HepG2 (cell line): ENCODE results near the gene RBCK1. TPM values are rescaled to one million over a fixed set of nuclear protein-coding genes. Genes with fewer than 3 reads are reported as not detected.

Experiments
- BRD4 ChIP-seq: sonication (generic); formaldehyde crosslinking; IDR thresholded peaks from 2 replicates; pipeline ENCODE4 v1.4.0; 2020; ENCODE audit warnings: missing genetic modification reagents
- DPF2 ChIP-seq: sonication (generic); formaldehyde crosslinking; IDR thresholded peaks from 2 replicates; pipeline ENCODE4 v1.4.0; 2020; ENCODE audit warnings: mild to moderate bottlenecking, low read depth, missing genetic modification reagents, borderline replicate concordance
- ELF4 ChIP-seq: sonication (generic); formaldehyde crosslinking; IDR thresholded peaks from 2 replicates; pipeline ENCODE4 v1.5.0; 2020; ENCODE audit warnings: missing genetic modification reagents, mild to moderate bottlenecking, moderate library complexity, borderline replicate concordance
- HINFP ChIP-seq: sonication (generic); formaldehyde crosslinking; IDR thresholded peaks from 2 replicates; pipeline ENCODE4 v1.4.0; 2020; ENCODE audit warnings: low read depth, mild to moderate bottlenecking, missing genetic modification reagents
- HOXA3 ChIP-seq: sonication (generic); formaldehyde crosslinking; IDR thresholded peaks from 2 replicates; pipeline ENCODE4 v1.5.0; 2020; ENCODE audit warnings: missing genetic modification reagents
- MED1 ChIP-seq: sonication (generic); formaldehyde crosslinking; IDR thresholded peaks from 2 replicates; pipeline ENCODE4 v1.4.0; 2020; ENCODE audit warnings: missing genetic modification reagents
- MYNN ChIP-seq: sonication (generic); formaldehyde crosslinking; IDR thresholded peaks from 2 replicates; pipeline ENCODE4 v1.4.0; 2020; ENCODE audit warnings: mild to moderate bottlenecking, low read depth, missing genetic modification reagents
- NR2F6 ChIP-seq, 2 experiments: IDR thresholded peaks; 2 replicates each; pipeline ENCODE4 v1.6.1; 2016; ENCODE audit warnings: antibody characterized with exemption in 1 of 2, mild to moderate bottlenecking in 1 of 2
- UBTF ChIP-seq: sonication (generic); formaldehyde crosslinking; IDR thresholded peaks from 2 replicates; pipeline ENCODE4 v1.4.0; 2020; ENCODE audit warnings: mild to moderate bottlenecking, missing genetic modification reagents
- ZBTB38 ChIP-seq: sonication (generic); formaldehyde crosslinking; IDR thresholded peaks from 2 replicates; pipeline ENCODE4 v1.5.1; 2020; ENCODE audit warnings: mild to moderate bottlenecking, missing genetic modification reagents
- ZBTB4 ChIP-seq: sonication (generic); formaldehyde crosslinking; IDR thresholded peaks from 2 replicates; pipeline ENCODE4 v1.4.0; 2020; ENCODE audit warnings: missing genetic modification reagents, mild to moderate bottlenecking, borderline replicate concordance
- ZFX ChIP-seq: sonication (generic); formaldehyde crosslinking; IDR thresholded peaks from 2 replicates; pipeline ENCODE4 v1.4.0; 2020; ENCODE audit warnings: mild to moderate bottlenecking, low read depth, missing genetic modification reagents, moderate library complexity
- ZMYM3 ChIP-seq: sonication (generic); formaldehyde crosslinking; IDR thresholded peaks from 2 replicates; pipeline ENCODE4 v1.5.1; 2020; ENCODE audit warnings: mild to moderate bottlenecking, missing genetic modification reagents
- ZNF34 ChIP-seq: sonication (generic); formaldehyde crosslinking; IDR thresholded peaks from 2 replicates; pipeline ENCODE4 v1.4.0; 2020; ENCODE audit warnings: mild to moderate bottlenecking, missing genetic modification reagents, borderline replicate concordance
- ZNF430 ChIP-seq: sonication (generic); formaldehyde crosslinking; IDR thresholded peaks from 2 replicates; pipeline ENCODE4 v1.9.0; 2021; ENCODE audit warnings: mild to moderate bottlenecking, missing genetic modification reagents
- ZNF496 ChIP-seq: sonication (generic); formaldehyde crosslinking; IDR thresholded peaks from 2 replicates; pipeline ENCODE4 v1.8.1; 2023; ENCODE audit warnings: mild to moderate bottlenecking, moderate library complexity, missing genetic modification reagents; ENCODE audit not compliant: insufficient replicate concordance
- ZNF605 ChIP-seq: sonication (generic); formaldehyde crosslinking; IDR thresholded peaks from 2 replicates; pipeline ENCODE4 v1.8.0; 2022; ENCODE audit warnings: mild to moderate bottlenecking, missing genetic modification reagents
- ZSCAN21 ChIP-seq: sonication (generic); formaldehyde crosslinking; IDR thresholded peaks from 2 replicates; pipeline ENCODE4 v1.8.0; 2022; ENCODE audit warnings: mild to moderate bottlenecking, missing genetic modification reagents, moderate library complexity, borderline replicate concordance
- polyA plus RNA-seq, 8 experiments: library from polyadenylated mRNA; depleted of rRNA in 3 of 8; stranded (reverse) in 7 of 8; unstranded in 1 of 8; fragments of >200 nt; fragmentation: Illumina TruSeq in 4 of 8; extraction: Trizol in 4 of 8; gene quantifications; 2 replicates each; pipeline versions ENCODE4 v1.2.1 to v1.2.3, GENCODE V29; 2011 to 2016; ENCODE audit warnings: low read depth in 4 of 8, missing spikeins in 1 of 8, mixed read lengths in 1 of 8; ENCODE audit not compliant: insufficient read depth in 1 of 8
- total RNA-seq, 5 experiments: library from RNA; depleted of rRNA; stranded (reverse); fragments of >200 nt; fragmentation: Illumina TruSeq; extraction: Trizol; gene quantifications; 2 replicates each; pipeline ENCODE4 v1.2.3, GENCODE V29; 2016; ENCODE audit warnings: low read depth in 1 of 5
- TF ChIP-seq, protein P1 (sequence below): sonication (generic); formaldehyde crosslinking; IDR thresholded peaks from 2 replicates; pipeline ENCODE4 v1.9.0; 2021; ENCODE audit warnings: missing genetic modification reagents, mild to moderate bottlenecking, borderline replicate concordance

RBCK1 gene
- total and polyA plus RNA-seq, 2 of the 13 experiments (the other 11 are each of a cell fraction or from before 2014, with no cell fraction given): 149 to 215 TPM

GRCh38 chr20:364905-365794 is 42.9 kb upstream of the RBCK1 start (continued):
- TF ChIP-seq MED1 (CRISPR knock-in tag) (peak; percentile 53; the same call in 1 of the 2 replicates), NR2F6 (IDR thresholded peaks at IDR 0.05) (no peak), NR2F6 (CRISPR knock-in tag; IDR thresholded peaks at IDR 0.05) (no peak), ZNF605 (CRISPR knock-in tag) (peak; percentile 67; the same call in 1 of the 2 replicates), ZNF496 (CRISPR knock-in tag) (no peak), ELF4 (no peak), ZNF430 (CRISPR knock-in tag) (0 out of 2 replicates have a peak, but pooled peaks have one; percentile 31), UBTF (CRISPR knock-in tag) (no peak), DPF2 (CRISPR knock-in tag) (0 out of 2 replicates have a peak, but pooled peaks have one; percentile 23), ZNF34 (CRISPR knock-in tag) (0 out of 2 replicates have a peak, but pooled peaks have one; percentile 68), BRD4 (CRISPR knock-in tag) (0 out of 2 replicates have a peak, but pooled peaks have one; percentile 43), ZBTB38 (CRISPR knock-in tag) (no peak), ZFX (CRISPR knock-in tag) (0 out of 2 replicates have a peak, but pooled peaks have one; percentile 16), ZMYM3 (peak; percentile 86), MYNN (no peak), HOXA3 (no peak), ZBTB4 (CRISPR knock-in tag) (0 out of 2 replicates have a peak, but pooled peaks have one; percentile 41), ZSCAN21 (0 out of 2 replicates have a peak, but pooled peaks have one; percentile 32), HINFP (peak; percentile 45; the same call in 1 of the 2 replicates)
- TF ChIP-seq, protein P1, sequence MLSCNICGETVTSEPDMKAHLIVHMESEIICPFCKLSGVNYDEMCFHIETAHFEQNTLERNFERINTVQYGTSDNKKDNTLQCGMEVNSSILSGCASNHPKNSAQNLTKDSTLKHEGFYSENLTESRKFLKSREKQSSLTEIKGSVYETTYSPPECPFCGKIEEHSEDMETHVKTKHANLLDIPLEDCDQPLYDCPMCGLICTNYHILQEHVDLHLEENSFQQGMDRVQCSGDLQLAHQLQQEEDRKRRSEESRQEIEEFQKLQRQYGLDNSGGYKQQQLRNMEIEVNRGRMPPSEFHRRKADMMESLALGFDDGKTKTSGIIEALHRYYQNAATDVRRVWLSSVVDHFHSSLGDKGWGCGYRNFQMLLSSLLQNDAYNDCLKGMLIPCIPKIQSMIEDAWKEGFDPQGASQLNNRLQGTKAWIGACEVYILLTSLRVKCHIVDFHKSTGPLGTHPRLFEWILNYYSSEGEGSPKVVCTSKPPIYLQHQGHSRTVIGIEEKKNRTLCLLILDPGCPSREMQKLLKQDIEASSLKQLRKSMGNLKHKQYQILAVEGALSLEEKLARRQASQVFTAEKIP (CRISPR knock-in tag): no peak
